Neuronal stem cell (in vitro differentiated cells): ENCODE results near the gene UGT1A10.
"Not testable (repeated sequence)": the region's sequence is repeated elsewhere in the genome, so short reads cannot be mapped to it uniquely, and the experiment has no call there.

Source experiments
- DNase-seq: peaks from one replicate; pipeline ENCODE4 v3.0.0-alpha.2; 2013; ENCODE audit warnings: low spot score
- H2AFZ ChIP-seq: one replicate; pipeline ENCODE4 v1.6.1; 2013; ENCODE audit warnings: mild to moderate bottlenecking, low read length, inconsistent platforms
- H2AK5ac ChIP-seq: 2 replicates; pipeline ENCODE4 v1.6.1; 2013; ENCODE audit warnings: low read depth, mild to moderate bottlenecking, inconsistent platforms, low read length, moderate library complexity, mixed read lengths
- H2BK120ac ChIP-seq: 2 replicates; pipeline ENCODE4 v1.6.1; 2013; ENCODE audit warnings: low read depth, mild to moderate bottlenecking, inconsistent platforms, low read length, moderate library complexity, mixed read lengths
- H2BK12ac ChIP-seq: one replicate; pipeline ENCODE4 v1.6.1; 2013; ENCODE audit warnings: low read length, inconsistent platforms
- H2BK15ac ChIP-seq: 2 replicates; pipeline ENCODE4 v1.6.1; 2013; ENCODE audit warnings: mild to moderate bottlenecking, low read length, inconsistent platforms, mixed read lengths
- H2BK5ac ChIP-seq: one replicate; pipeline ENCODE4 v1.6.1; 2013; ENCODE audit warnings: inconsistent platforms, mild to moderate bottlenecking, low read length, moderate library complexity
- H3K14ac ChIP-seq: one replicate; pipeline ENCODE4 v1.6.1; 2013; ENCODE audit warnings: low read length, inconsistent platforms
- H3K18ac ChIP-seq: 2 replicates; pipeline ENCODE4 v1.6.1; 2013; ENCODE audit warnings: low read length, inconsistent platforms
- H3K23ac ChIP-seq: 2 replicates; pipeline ENCODE4 v1.6.1; 2013; ENCODE audit warnings: low read depth, mild to moderate bottlenecking, mixed read lengths, low read length, inconsistent platforms; ENCODE audit not compliant: poor library complexity
- H3K27ac ChIP-seq: replicated peaks from 3 replicates; pipeline ENCODE4 v1.5.1; 2013; ENCODE audit warnings: low read length, inconsistent platforms
- H3K27me3 ChIP-seq, 3 experiments: 2 replicates each; pipeline ENCODE4 v1.6.1; 2013; ENCODE audit warnings: low read length in 3 of 3, mild to moderate bottlenecking in 2 of 3, inconsistent platforms in 1 of 3, low read depth in 1 of 3, mixed read lengths in 1 of 3, moderate library complexity in 1 of 3; ENCODE audit not compliant: control insufficient read depth in 3 of 3, insufficient read depth in 3 of 3
- H3K36me3 ChIP-seq, 2 donors: replicated peaks in 1 of 2; 2 replicates each; pipeline ENCODE4 v1.6.1; 2013; ENCODE audit warnings: low read length in 2 of 2; ENCODE audit not compliant: control insufficient read depth in 2 of 2, insufficient read depth in 2 of 2
- H3K4ac ChIP-seq: 2 replicates; pipeline ENCODE4 v1.6.1; 2013; ENCODE audit warnings: inconsistent platforms, mild to moderate bottlenecking, low read length, moderate library complexity
- H3K4me1 ChIP-seq, 2 donors: 1 replicate in 1 of 2; 2 replicates in 1 of 2; pipeline ENCODE4 v1.6.1; 2013; ENCODE audit warnings: low read length in 2 of 2, low read depth in 1 of 2; ENCODE audit not compliant: control insufficient read depth in 2 of 2, insufficient read depth in 1 of 2
- H3K4me2 ChIP-seq: one replicate; pipeline ENCODE4 v1.6.1; 2013; ENCODE audit warnings: mild to moderate bottlenecking, low read length, inconsistent platforms; ENCODE audit not compliant: insufficient read depth, poor library complexity, severe bottlenecking
- H3K4me3 ChIP-seq, 2 donors: 2 replicates each; pipeline ENCODE4 v1.5.1; 2013; ENCODE audit warnings: low read length in 2 of 2, mild to moderate bottlenecking in 2 of 2, inconsistent platforms in 1 of 2, moderate library complexity in 1 of 2
- H3K79me1 ChIP-seq: one replicate; pipeline ENCODE4 v1.6.1; 2013; ENCODE audit warnings: low read depth, mild to moderate bottlenecking, inconsistent platforms, low read length, moderate library complexity
- H3K9ac ChIP-seq: one replicate; pipeline ENCODE4 v1.6.1; 2013; ENCODE audit warnings: mild to moderate bottlenecking, low read depth, low read length, inconsistent platforms; ENCODE audit not compliant: poor library complexity
- H3K9me3 ChIP-seq, 2 donors: replicated peaks in 1 of 2; 2 replicates each; pipeline versions ENCODE3 to v1.6.1; 2013; ENCODE audit warnings: low read length in 2 of 2, mild to moderate bottlenecking in 2 of 2, inconsistent platforms in 1 of 2, low read depth in 1 of 2, mixed read lengths in 1 of 2, moderate library complexity in 1 of 2; ENCODE audit not compliant: control insufficient read depth in 2 of 2, insufficient read depth in 1 of 2
- H4K8ac ChIP-seq: one replicate; pipeline ENCODE4 v1.6.1; 2013; ENCODE audit warnings: low read depth, mild to moderate bottlenecking, inconsistent platforms, low read length, moderate library complexity
- H4K91ac ChIP-seq: one replicate; pipeline ENCODE4 v1.6.1; 2013; ENCODE audit warnings: low read length, low read depth, mild to moderate bottlenecking, inconsistent platforms; ENCODE audit not compliant: poor library complexity
- WGBS, 2 donors: extraction: QIAGEN DNeasy Blood & Tissue Kit; methylation state at CpG; one replicate each; pipeline ENCODE4 v1.1.7; 2013; ENCODE audit warnings: missing lambda C conversion rate in 2 of 2, mixed read lengths in 1 of 2; ENCODE audit not compliant: insufficient read length in 2 of 2, insufficient replicate concordance in 1 of 2; ENCODE audit errors: extremely low coverage in 2 of 2; 5-methylcytosine and 5-hydroxymethylcytosine counted together

Gene UGT1A10

DNA sequence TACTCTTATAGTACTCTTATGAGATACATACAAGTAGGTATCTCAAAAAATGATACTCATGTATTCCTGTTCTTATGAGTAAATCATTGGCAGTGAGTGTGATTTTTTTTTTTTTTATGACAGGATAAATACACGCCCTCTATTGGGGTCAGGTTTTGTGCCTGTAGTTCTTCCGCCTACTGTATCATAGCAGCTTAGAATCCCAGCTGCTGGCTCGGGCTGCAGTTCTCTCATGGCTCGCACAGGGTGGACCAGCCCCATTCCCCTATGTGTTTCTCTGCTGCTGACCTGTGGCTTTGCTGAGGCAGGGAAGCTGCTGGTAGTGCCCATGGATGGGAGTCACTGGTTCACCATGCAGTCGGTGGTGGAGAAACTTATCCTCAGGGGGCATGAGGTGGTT, 18.8 kb upstream of the UGT1A10 start, which contains the start of gene UGT1A8:
Gene UGT1A8 (plus strand): TSS at position 158 of the 400 bp plus-strand sequence. CDS start 75 bp downstream, at position 233.
- not testable (repeated sequence) for H3K14ac ChIP-seq, H3K27me3 ChIP-seq, H4K91ac ChIP-seq, H4K8ac ChIP-seq, H2BK12ac ChIP-seq, H2AK5ac ChIP-seq, H3K4me1 ChIP-seq, H2BK15ac ChIP-seq, H3K4me2 ChIP-seq, H3K36me3 ChIP-seq, H3K4me3 ChIP-seq, H3K27ac ChIP-seq, H2AFZ ChIP-seq, H3K9ac ChIP-seq, DNase-seq, H2BK120ac ChIP-seq, H3K23ac ChIP-seq, H3K18ac ChIP-seq, H3K79me1 ChIP-seq, H2BK5ac ChIP-seq, H3K9me3 ChIP-seq, H3K4ac ChIP-seq
- no CpG with 5 or more reads among the region's 5 CpGs for WGBS, 2 donors

DNA sequence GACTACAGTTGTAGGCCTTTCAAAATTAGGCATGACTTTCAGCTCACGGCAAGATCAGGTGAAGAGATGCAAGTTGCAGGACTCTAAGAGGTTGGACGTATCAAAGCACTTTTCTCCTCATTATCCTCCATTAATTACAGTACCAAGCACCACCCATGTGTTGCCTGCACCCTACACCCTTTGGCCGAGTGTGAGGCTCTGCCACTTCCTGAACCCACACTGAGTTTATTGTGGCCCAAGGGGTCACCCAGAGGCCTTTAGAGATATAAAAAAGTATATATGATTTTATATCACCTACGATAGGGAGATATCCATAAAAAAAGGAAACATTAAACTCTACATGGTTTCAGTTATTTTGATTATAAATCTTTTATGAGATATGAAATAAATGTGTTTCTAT, 16.0 kb upstream of the UGT1A10 start:
- H4K91ac ChIP-seq = no peak overlapping the region

DNA sequence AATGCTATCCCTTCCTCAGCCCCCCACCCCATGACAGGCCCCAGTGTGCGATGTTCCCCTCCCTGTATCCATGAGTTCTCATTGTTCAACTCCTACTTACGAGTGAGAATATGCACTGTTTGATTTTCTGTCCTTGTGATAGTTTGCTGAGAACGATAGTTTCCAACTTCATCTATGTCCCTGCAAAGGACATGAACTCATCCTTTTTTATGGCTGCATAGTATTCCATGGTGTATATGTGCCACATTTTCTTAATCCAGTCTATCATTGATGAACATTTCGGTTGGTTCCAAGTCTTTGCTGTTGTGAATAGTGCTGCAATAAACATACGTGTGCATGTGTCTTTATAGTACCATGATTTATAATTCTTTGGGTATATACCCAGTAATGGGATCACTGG, 14.4 kb upstream of the UGT1A10 start:
- H3K14ac ChIP-seq, H2BK120ac ChIP-seq, H3K9me3 ChIP-seq, H2BK12ac ChIP-seq, H2BK5ac ChIP-seq, DNase-seq, H2BK15ac ChIP-seq, H4K91ac ChIP-seq, H3K36me3 ChIP-seq, H3K18ac ChIP-seq, H3K27me3 ChIP-seq, H3K27ac ChIP-seq, H3K4me2 ChIP-seq, H3K9ac ChIP-seq, H3K4me1 ChIP-seq, H3K4me3 ChIP-seq, H2AK5ac ChIP-seq, H3K23ac ChIP-seq, H2AFZ ChIP-seq, H3K79me1 ChIP-seq, H3K4ac ChIP-seq, H4K8ac ChIP-seq: not testable (repeated sequence)
- no CpG with 5 or more reads among the region's 5 CpGs for WGBS, 2 donors

More for the DNA sequence above, 16.0 kb upstream of the UGT1A10 start:
- H3K36me3 ChIP-seq = no peaks in the 10 kb centered on the region
- H2BK120ac ChIP-seq = no peak overlapping the region
- H3K23ac ChIP-seq = no peak overlapping the region
- H3K79me1 ChIP-seq = no peaks in the 10 kb centered on the region
- H2BK12ac ChIP-seq = no peak overlapping the region
- no peak overlapping the region for H3K4me2 ChIP-seq
- WGBS, 2 donors = no CpG with 5 or more reads among the region's 4 CpGs
- no peak overlapping the region for H2AK5ac ChIP-seq
- H3K4ac ChIP-seq = no peak overlapping the region
- no peaks in the 10 kb centered on the region for H3K4me1 ChIP-seq
- H3K18ac ChIP-seq = no peak overlapping the region
- H2BK15ac ChIP-seq = no peak overlapping the region
- no peak overlapping the region for H3K14ac ChIP-seq
- H2AFZ ChIP-seq = no peak overlapping the region
- peaks cover 0 to 1% of the 10 kb centered on the region in 2 donors for H3K9me3 ChIP-seq
- H3K27ac ChIP-seq = no peak overlapping the region
- no peak overlapping the region for H3K4me3 ChIP-seq
- H2BK5ac ChIP-seq = no peak overlapping the region
- no peak overlapping the region for H3K9ac ChIP-seq
- no peaks in the 10 kb centered on the region for H3K27me3 ChIP-seq
- DNase-seq = no peak
- no peak overlapping the region for H4K8ac ChIP-seq

DNA sequence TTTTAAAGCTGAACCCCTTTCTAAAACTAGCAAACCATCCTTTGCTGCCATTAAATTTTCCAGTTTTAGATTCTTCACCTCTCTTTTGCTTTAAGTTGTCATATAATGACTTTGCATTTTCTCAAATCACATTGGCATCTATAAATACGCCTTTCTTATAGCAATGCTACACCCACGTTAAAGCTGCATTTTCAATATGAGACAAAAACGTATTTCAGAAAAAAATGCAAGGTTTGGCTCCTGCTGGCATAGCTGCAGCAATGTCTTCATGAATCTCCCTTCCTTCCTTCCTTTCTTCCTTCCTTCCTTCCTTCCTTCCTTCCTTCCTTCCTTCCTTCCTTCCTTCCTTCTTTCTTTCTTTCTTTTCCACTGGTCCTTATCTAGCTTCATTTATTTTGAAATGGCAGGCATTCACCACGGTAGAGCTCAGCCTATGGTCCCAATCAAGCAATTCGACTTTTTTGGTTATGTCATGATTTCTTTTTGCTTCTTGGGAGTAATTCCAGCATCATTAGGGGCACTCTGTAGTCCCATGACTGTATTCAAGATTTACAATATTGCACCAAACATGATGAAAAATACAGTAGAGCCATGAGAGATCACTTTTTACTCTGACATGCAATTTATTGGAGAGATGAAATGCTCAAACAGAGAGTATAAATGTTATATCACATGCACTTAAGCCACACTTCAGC, 8.8 kb upstream of the UGT1A10 start:
- no peak overlapping the region for H3K14ac ChIP-seq
- H2AK5ac ChIP-seq = no peak overlapping the region
- no peak overlapping the region for H3K23ac ChIP-seq
- H2BK5ac ChIP-seq = no peak overlapping the region
- no peak overlapping the region for H2AFZ ChIP-seq
- no peaks in the 10 kb centered on the region for H3K27me3 ChIP-seq
- WGBS, 2 donors = no CpG with 5 or more reads among the region's 5 CpGs
- no peaks in the 10 kb centered on the region for H3K79me1 ChIP-seq
- no peak overlapping the region for H3K4me2 ChIP-seq
- no peak overlapping the region for H4K91ac ChIP-seq
- H2BK120ac ChIP-seq = no peak overlapping the region
- no peak overlapping the region for H3K4me3 ChIP-seq
- no peak overlapping the region for H3K9ac ChIP-seq
- H2BK12ac ChIP-seq = no peak overlapping the region
- H3K18ac ChIP-seq = no peak overlapping the region
- DNase-seq = no peak
- no peak overlapping the region for H3K4ac ChIP-seq
- peaks cover 0 to 3% of the 10 kb centered on the region in 2 donors for H3K9me3 ChIP-seq
- no peak overlapping the region for H3K27ac ChIP-seq
- H2BK15ac ChIP-seq = no peak overlapping the region
- H3K4me1 ChIP-seq = no peaks in the 10 kb centered on the region
- no peaks in the 10 kb centered on the region for H3K36me3 ChIP-seq
- no peak overlapping the region for H4K8ac ChIP-seq
